K562 (cell line): Measurements from ENCODE around the gene MRPL32. TPM values are rescaled to one million over a fixed set of nuclear protein-coding genes. Genes with fewer than 3 reads are reported as not detected.

ENCODE experiments used
- ATAC-seq: fragments of 200-7000 bp; cut with Tn5 transposase; 3 replicates; pipeline ENCODE4 v1.9.1; 2020; ENCODE audit warnings: moderate library complexity
- BruUV-seq: library from RNA; stranded (reverse); fragments of 400-500 nt; replicated peaks from 2 replicates; lab custom pipeline; 2021; lab: Mats Ljungman, UMichigan
- CTCF ChIA-PET: fragments of 300-600 bp; formaldehyde crosslinking; extraction: SDS; loops from one replicate; lab custom pipeline; 2021; ENCODE audit warnings: low intra/inter-chr PET ratio; lab: Yijun Ruan, JAX
- POLR2A ChIA-PET: fragments of 300-600, 350-650 bp; sonication (Branson Sonifier 250); formaldehyde crosslinking; extraction: SDS; loops from one replicate; lab custom pipeline; 2021; ENCODE audit warnings: antibody characterized with exemption, inconsistent platforms; lab: Yijun Ruan, JAX
- DNase-seq, 4 experiments: peaks; one replicate each; pipeline versions ENCODE4 v3.0.0 to v3.0.0-alpha.2; 2011 to 2018; ENCODE audit warnings: low spot score in 3 of 4, mixed read lengths in 3 of 4; ENCODE audit errors: extremely low read depth in 1 of 4
- FAIRE-seq: peaks from 2 replicates; lab custom pipeline; 2011; peaks lifted over from hg19 to GRCh38; lab: Jason Lieb, UNC
- H2AFZ ChIP-seq: 2 replicates; pipeline ENCODE4 v1.6.0; 2011; ENCODE audit warnings: low read depth, low read length, control low read depth, inconsistent platforms
- H3K27ac ChIP-seq: fragments of 200-600 bp; 3 replicates; pipeline ENCODE4 v1.8.0; 2011; ENCODE audit warnings: low read depth, mild to moderate bottlenecking, control low read depth, inconsistent platforms, low read length, moderate library complexity, mixed read lengths; ENCODE audit errors: extremely low read depth
- H3K27me3 ChIP-seq, 2 experiments: fragments of 300-600 bp in 1 of 2; 2 replicates in 1 of 2; 3 replicates in 1 of 2; pipeline versions ENCODE4 v1.6.0 to v1.8.0; 2011; ENCODE audit warnings: inconsistent platforms in 2 of 2, low read length in 2 of 2, mild to moderate bottlenecking in 1 of 2, mixed read lengths in 1 of 2, moderate library complexity in 1 of 2; ENCODE audit not compliant: control insufficient read depth in 2 of 2, insufficient read depth in 2 of 2
- H3K36me3 ChIP-seq: fragments of 300-600 bp; 3 replicates; pipeline ENCODE4 v1.8.0; 2011; ENCODE audit warnings: mild to moderate bottlenecking, low read length, inconsistent platforms; ENCODE audit not compliant: control insufficient read depth, insufficient read depth
- H3K4me1 ChIP-seq, 2 experiments: fragments of 200-600 bp in 1 of 2; replicated peaks in 1 of 2; 2 replicates in 1 of 2; 3 replicates in 1 of 2; pipeline versions ENCODE4 v1.5.1 to v1.8.0; 2011; ENCODE audit warnings: inconsistent platforms in 2 of 2, low read length in 2 of 2, mild to moderate bottlenecking in 1 of 2, mixed read lengths in 1 of 2, moderate library complexity in 1 of 2; ENCODE audit not compliant: control insufficient read depth in 2 of 2, insufficient read depth in 2 of 2
- H3K4me2 ChIP-seq: 2 replicates; pipeline ENCODE4 v1.6.1; 2011; ENCODE audit warnings: low read length, control low read depth, inconsistent platforms, mixed read lengths; ENCODE audit not compliant: insufficient read depth
- H3K4me3 ChIP-seq: fragments of 200-600 bp; sonication (generic), shearing (Covaris generic); 2 replicates; pipeline ENCODE4 v1.5.1; 2016; ENCODE audit warnings: control low read depth, inconsistent platforms
- H3K79me2 ChIP-seq: fragments of 200-600 bp; 3 replicates; pipeline ENCODE4 v1.8.0; 2011; ENCODE audit warnings: low read length, inconsistent platforms; ENCODE audit not compliant: control insufficient read depth, insufficient read depth
- H3K9ac ChIP-seq, 2 experiments: 2 replicates each; pipeline versions ENCODE4 v1.6.0 to v1.6.1; 2011; ENCODE audit warnings: low read depth in 2 of 2, low read length in 2 of 2, control low read depth in 1 of 2, inconsistent platforms in 1 of 2, mild to moderate bottlenecking in 1 of 2, mixed read lengths in 1 of 2; ENCODE audit not compliant: insufficient read depth in 1 of 2
- H3K9me1 ChIP-seq: one replicate; pipeline ENCODE4 v1.6.0; 2011; ENCODE audit warnings: inconsistent platforms, mild to moderate bottlenecking, low read length, moderate library complexity; ENCODE audit not compliant: control insufficient read depth, insufficient read depth
- H3K9me3 ChIP-seq: replicated peaks from 2 replicates; pipeline ENCODE4 v1.5.1; 2011; ENCODE audit warnings: low read depth, low read length, inconsistent platforms; ENCODE audit not compliant: control insufficient read depth, insufficient read depth
- H4K20me1 ChIP-seq: replicated peaks from 2 replicates; pipeline ENCODE4 v1.6.1; 2011; ENCODE audit warnings: low read length, inconsistent platforms, mixed read lengths; ENCODE audit not compliant: control insufficient read depth, insufficient read depth
- FOXK2 ChIP-seq, 2 experiments: fragments of 450-650 bp; IDR thresholded peaks in 1 of 2; conservative IDR thresholded peaks in 1 of 2; 2 replicates each; pipeline ENCODE4 v1.6.1; 2016; ENCODE audit warnings: low read depth in 2 of 2, mild to moderate bottlenecking in 1 of 2
- NR2F6 ChIP-seq: fragments of 450-650 bp; formaldehyde crosslinking; IDR thresholded peaks from 2 replicates; pipeline ENCODE4 v1.4.0; 2020; ENCODE audit warnings: mild to moderate bottlenecking
- POLR2A ChIP-seq: fragments of 450-650 bp; conservative IDR thresholded peaks from 2 replicates; pipeline ENCODE4 v1.6.1; 2016
- PPARD ChIP-seq: fragments of 250-450 bp; sonication (Bioruptor Pico); IDR thresholded peaks from 2 replicates; pipeline ENCODE4 v1.8.0; 2022; ENCODE audit warnings: inconsistent platforms, mild to moderate bottlenecking, moderate library complexity
- RHOXF2B ChIP-seq: fragments of 250-450 bp; sonication (Bioruptor Pico); conservative IDR thresholded peaks from 2 replicates; pipeline ENCODE4 v1.5.1; 2021
- SP1 ChIP-seq: sonication (generic); formaldehyde crosslinking; IDR thresholded peaks from 2 replicates; pipeline ENCODE4 v1.8.1; 2022; ENCODE audit warnings: mild to moderate bottlenecking, missing genetic modification reagents
- U2AF1 ChIP-seq: fragments of 200-400 bp; formaldehyde crosslinking; optimal IDR thresholded peaks from 2 replicates; pipeline ENCODE3; 2017; ENCODE audit warnings: mild to moderate bottlenecking, low read depth, low read length, moderate library complexity
- ZNF143 ChIP-seq: sonication (generic); formaldehyde crosslinking; IDR thresholded peaks from 2 replicates; pipeline ENCODE4 v1.9.0; 2022; ENCODE audit warnings: mild to moderate bottlenecking, missing genetic modification reagents
- WGBS: fragments of 100-300 bp; shearing (Covaris generic); methylation state at CpG from one replicate; pipeline ENCODE4 v1.1.6; 2016; ENCODE audit warnings: low coverage, mixed read lengths; ENCODE audit not compliant: insufficient coverage; ENCODE audit errors: missing lambda C conversion rate; 5-methylcytosine and 5-hydroxymethylcytosine counted together
- in situ Hi-C: fragments of 300-500 bp; cut with MboI; formaldehyde crosslinking; loops from 4 replicates; pipeline ENCODE4 v1.15.0; 2018; ENCODE audit warnings: inconsistent platforms, mixed read lengths
- intact Hi-C: fragments of 100-400 bp; cut with micrococcal nuclease; formaldehyde crosslinking; loops from 2 replicates; pipeline ENCODE4 v1.14.2; 2022
- polyA plus RNA-seq, 8 experiments: library from polyadenylated mRNA; depleted of rRNA in 4 of 8; stranded (reverse) in 5 of 8; unstranded in 3 of 8; fragments of >200 nt; fragmentation: Nextera tagmentation in 2 of 8; fragmentation: Illumina TruSeq in 1 of 8; extraction: Ambion mirVana in 2 of 8; extraction: Trizol in 1 of 8; gene quantifications; 2 replicates each; pipeline versions ENCODE4 v1.2.1 to v1.2.3, GENCODE V29; 2011 to 2014; ENCODE audit warnings: inconsistent platforms in 1 of 8, missing spikeins in 1 of 8
- total RNA-seq, 7 experiments: library from RNA; depleted of rRNA in 6 of 7; stranded (reverse); fragments of >200 nt in 6 of 7; fragmentation: Illumina TruSeq in 2 of 7; extraction: Trizol in 2 of 7; gene quantifications; 2 replicates each; pipeline versions ENCODE4 v1.2.1 to v1.2.3, GENCODE V29; 2011 to 2021; ENCODE audit warnings: low replicate concordance in 1 of 7
- TF ChIP-seq, protein P1 (sequence below): sonication (generic); formaldehyde crosslinking; IDR thresholded peaks from 2 replicates; pipeline ENCODE4 v1.9.0; 2022; ENCODE audit warnings: mild to moderate bottlenecking, missing genetic modification reagents
- TF ChIP-seq, protein P2 (sequence below): fragments of 250-450 bp; sonication (Bioruptor Pico); IDR thresholded peaks from 2 replicates; pipeline ENCODE4 v1.8.0; 2022; ENCODE audit warnings: moderate library complexity, mild to moderate bottlenecking, inconsistent platforms
- TF ChIP-seq, protein P3 (sequence below), 3 experiments: fragments of 200-800 bp in 1 of 3; sonication (Bioruptor generic) in 1 of 3; sonication (generic) in 1 of 3; formaldehyde crosslinking in 1 of 3; IDR thresholded peaks; 2 replicates each; pipeline versions ENCODE4 v1.6.1 to v1.8.0; 2016 to 2022; ENCODE audit warnings: mild to moderate bottlenecking in 2 of 3, missing compliant biosample characterization in 2 of 3, missing genetic modification characterization in 2 of 3, missing genetic modification reagents in 1 of 3
- TF ChIP-seq, protein P4 (sequence below): fragments of 450-650 bp; formaldehyde crosslinking; IDR thresholded peaks from 2 replicates; pipeline ENCODE4 v1.4.0; 2020; ENCODE audit warnings: mild to moderate bottlenecking
- TF ChIP-seq, protein P5 (sequence below): sonication (generic); formaldehyde crosslinking; IDR thresholded peaks from 2 replicates; pipeline ENCODE4 v1.8.0; 2022; ENCODE audit warnings: mild to moderate bottlenecking, missing genetic modification reagents, borderline replicate concordance

MRPL32 gene
- total and polyA plus RNA-seq, 9 of the 15 experiments (the other 6 are each of a cell fraction or from before 2014, with no cell fraction given): 75.5 to 351 (median 138) TPM

DNA sequence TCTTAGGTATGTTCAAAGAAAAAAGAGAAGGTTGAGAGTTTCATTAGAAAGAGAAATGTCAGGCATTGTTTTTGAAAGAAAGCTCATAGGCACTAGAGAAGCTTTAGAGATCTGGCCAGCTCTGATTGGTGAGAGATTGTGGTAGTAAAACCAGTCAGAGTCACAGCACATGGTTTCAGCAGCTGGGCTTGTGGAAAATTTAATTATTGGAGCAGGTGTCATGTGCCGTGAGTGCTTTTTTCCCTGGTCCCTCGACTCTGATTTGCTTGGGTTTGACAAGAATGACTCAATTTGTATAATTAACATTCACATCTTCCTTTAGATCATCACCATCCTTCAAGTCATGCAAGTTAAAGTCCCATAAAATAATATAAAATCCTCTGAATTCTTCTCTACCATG lies 35.2 kb downstream of the MRPL32 start:
- Histone ChIP-seq H3K4me1 (peaks cover 0 to 12% of the 10 kb centered on the region in 2 experiments; a peak in 2 of 5 replicates), H2AFZ (no peak overlapping the region), H3K4me3 (no peak overlapping the region), H3K27ac (no peak overlapping the region), H3K36me3 (no peaks in the 10 kb centered on the region), H3K9me1 (no peaks in the 10 kb centered on the region), H3K4me2 (no peak overlapping the region), H4K20me1 (no peaks in the 10 kb centered on the region)
- CTCF ChIA-PET: no interaction called here
- no peak for DNase-seq
- POLR2A ChIA-PET: no interaction called here
- BruUV-seq: no TSS peak
- WGBS: 63% methylated on average over 2 of the region's 2 CpGs
- no peak for ATAC-seq
- no peak for FAIRE-seq
- no peak for TF ChIP-seq SP1
- TF ChIP-seq, protein P1, sequence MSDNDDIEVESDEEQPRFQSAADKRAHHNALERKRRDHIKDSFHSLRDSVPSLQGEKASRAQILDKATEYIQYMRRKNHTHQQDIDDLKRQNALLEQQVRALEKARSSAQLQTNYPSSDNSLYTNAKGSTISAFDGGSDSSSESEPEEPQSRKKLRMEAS (CRISPR knock-in tag): no peak
- TF ChIP-seq ZNF143 (CRISPR knock-in tag): no peak
- TF ChIP-seq FOXK2 (conservative IDR thresholded peaks at IDR 0.05 in 1 of 2, IDR thresholded peaks at IDR 0.05 in 1 of 2; ENCODE audit: low read depth in 2 of 2): no peak
- TF ChIP-seq, protein P2, sequence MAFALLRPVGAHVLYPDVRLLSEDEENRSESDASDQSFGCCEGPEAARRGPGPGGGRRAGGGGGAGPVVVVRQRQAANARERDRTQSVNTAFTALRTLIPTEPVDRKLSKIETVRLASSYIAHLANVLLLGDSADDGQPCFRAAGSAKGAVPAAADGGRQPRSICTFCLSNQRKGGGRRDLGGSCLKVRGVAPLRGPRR (CRISPR knock-in tag): no peak
- TF ChIP-seq POLR2A: no peak
- no peak for TF ChIP-seq U2AF1
- TF ChIP-seq, protein P3, sequence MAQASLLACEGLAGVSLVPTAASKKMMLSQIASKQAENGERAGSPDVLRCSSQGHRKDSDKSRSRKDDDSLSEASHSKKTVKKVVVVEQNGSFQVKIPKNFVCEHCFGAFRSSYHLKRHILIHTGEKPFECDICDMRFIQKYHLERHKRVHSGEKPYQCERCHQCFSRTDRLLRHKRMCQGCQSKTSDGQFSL (CRISPR knock-in tag; IDR thresholded peaks at IDR 0.05): no peak
- TF ChIP-seq, protein P3 (tag; IDR thresholded peaks at IDR 0.05): no peak
- TF ChIP-seq, protein P4, sequence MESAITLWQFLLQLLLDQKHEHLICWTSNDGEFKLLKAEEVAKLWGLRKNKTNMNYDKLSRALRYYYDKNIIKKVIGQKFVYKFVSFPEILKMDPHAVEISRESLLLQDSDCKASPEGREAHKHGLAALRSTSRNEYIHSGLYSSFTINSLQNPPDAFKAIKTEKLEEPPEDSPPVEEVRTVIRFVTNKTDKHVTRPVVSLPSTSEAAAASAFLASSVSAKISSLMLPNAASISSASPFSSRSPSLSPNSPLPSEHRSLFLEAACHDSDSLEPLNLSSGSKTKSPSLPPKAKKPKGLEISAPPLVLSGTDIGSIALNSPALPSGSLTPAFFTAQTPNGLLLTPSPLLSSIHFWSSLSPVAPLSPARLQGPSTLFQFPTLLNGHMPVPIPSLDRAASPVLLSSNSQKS: no peak
- no peak for TF ChIP-seq RHOXF2B (CRISPR knock-in tag)
- TF ChIP-seq NR2F6 (CRISPR knock-in tag): no peak
- TF ChIP-seq, protein P5, sequence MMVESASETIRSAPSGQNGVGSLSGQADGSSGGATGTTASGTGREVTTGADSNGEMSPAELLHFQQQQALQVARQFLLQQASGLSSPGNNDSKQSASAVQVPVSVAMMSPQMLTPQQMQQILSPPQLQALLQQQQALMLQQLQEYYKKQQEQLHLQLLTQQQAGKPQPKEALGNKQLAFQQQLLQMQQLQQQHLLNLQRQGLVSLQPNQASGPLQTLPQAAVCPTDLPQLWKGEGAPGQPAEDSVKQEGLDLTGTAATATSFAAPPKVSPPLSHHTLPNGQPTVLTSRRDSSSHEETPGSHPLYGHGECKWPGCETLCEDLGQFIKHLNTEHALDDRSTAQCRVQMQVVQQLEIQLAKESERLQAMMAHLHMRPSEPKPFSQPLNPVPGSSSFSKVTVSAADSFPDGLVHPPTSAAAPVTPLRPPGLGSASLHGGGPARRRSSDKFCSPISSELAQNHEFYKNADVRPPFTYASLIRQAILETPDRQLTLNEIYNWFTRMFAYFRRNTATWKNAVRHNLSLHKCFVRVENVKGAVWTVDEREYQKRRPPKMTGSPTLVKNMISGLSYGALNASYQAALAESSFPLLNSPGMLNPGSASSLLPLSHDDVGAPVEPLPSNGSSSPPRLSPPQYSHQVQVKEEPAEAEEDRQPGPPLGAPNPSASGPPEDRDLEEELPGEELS (CRISPR knock-in tag): no peak
- no peak for TF ChIP-seq PPARD (CRISPR knock-in tag)
- TF ChIP-seq, all 486 proteins: peak for 0
- Histone ChIP-seq H3K9ac (no peak overlapping the region), H3K9me3 (no peaks in the 10 kb centered on the region), H3K79me2 (no peaks in the 10 kb centered on the region), H3K27me3 (no peaks in the 10 kb centered on the region)
- in situ Hi-C loops (no loop called here), intact Hi-C loops (no loop called here)
